Measurements from ENCODE around the gene TLX3.
"Not testable (repeated sequence)": the region's sequence is repeated elsewhere in the genome, so short reads cannot be mapped to it uniquely, and the experiment has no call there.

Gene TLX3

DNA sequence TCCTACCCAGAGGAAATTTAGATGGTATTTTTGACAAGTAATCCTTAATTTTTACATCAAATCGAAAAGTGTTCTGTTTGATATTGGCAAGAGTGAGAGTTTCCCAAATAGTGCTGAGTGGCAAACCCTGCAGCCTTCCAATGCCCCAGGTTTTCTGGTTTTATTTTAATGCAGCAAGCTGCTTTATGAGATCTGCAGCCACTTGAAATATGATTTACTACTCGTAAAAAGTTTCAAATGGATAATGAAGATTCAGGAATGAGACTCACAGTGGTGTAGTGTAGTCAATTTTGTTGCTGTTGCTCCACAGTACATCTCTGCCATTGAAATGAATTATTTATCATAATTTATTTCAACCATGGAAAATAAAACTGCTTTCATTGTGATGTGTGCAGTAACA, 23.6 kb upstream of the TLX3 start:
- H3K4me3 ChIP-seq (ENCODE audit: control insufficient read depth, low read depth, low read length): no peak overlapping the region
- DNase-seq (ENCODE audit: low read depth): no peak
- TF ChIP-seq, protein P1, sequence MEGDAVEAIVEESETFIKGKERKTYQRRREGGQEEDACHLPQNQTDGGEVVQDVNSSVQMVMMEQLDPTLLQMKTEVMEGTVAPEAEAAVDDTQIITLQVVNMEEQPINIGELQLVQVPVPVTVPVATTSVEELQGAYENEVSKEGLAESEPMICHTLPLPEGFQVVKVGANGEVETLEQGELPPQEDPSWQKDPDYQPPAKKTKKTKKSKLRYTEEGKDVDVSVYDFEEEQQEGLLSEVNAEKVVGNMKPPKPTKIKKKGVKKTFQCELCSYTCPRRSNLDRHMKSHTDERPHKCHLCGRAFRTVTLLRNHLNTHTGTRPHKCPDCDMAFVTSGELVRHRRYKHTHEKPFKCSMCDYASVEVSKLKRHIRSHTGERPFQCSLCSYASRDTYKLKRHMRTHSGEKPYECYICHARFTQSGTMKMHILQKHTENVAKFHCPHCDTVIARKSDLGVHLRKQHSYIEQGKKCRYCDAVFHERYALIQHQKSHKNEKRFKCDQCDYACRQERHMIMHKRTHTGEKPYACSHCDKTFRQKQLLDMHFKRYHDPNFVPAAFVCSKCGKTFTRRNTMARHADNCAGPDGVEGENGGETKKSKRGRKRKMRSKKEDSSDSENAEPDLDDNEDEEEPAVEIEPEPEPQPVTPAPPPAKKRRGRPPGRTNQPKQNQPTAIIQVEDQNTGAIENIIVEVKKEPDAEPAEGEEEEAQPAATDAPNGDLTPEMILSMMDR (conservative IDR thresholded peaks at IDR 0.05; ENCODE audit: control insufficient read depth, insufficient read depth, low read depth, low read length): no peak

DNA sequence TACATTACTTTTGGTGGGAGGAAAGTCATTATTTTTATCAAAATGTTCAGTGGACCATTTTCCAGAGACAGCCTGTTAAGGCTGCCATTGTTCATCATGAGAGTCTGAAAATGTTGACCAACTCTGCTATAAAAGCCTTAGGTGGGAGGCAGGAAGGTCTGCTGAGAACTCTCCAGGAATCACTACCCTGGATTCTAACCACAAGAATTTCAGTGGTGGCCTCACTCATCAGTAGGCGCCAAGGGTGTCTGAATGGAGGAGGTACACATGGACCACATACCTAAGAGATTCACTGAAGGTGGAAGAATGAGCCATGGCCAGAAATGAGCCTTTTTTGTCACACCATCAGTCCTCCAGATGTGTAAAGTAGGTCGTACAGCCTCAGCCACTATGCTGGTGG, 21.0 kb upstream of the TLX3 start:
- DNase-seq (ENCODE audit: low read depth): no peak
- TF ChIP-seq, protein P1 (conservative IDR thresholded peaks at IDR 0.05; ENCODE audit: control insufficient read depth, insufficient read depth, low read depth, low read length): no peak

DNA sequence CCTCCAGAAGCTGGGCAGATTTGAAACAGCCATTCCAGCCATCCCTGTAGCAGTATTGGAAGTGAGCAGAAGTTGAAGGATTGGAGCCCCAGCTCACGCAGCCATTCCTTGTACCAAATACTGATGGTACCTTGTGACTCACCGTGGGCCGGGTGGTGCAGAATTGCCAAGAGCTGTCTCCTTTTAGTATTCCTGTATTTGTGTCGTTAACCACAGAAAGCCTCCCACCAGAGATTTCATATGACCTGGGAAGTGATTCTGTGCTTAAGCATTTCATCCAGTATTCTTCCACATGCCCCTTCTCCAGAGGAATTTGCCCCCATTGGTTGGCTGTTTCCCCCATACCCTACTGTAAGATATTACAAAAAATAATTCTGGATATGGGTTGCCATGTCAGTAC, 17.7 kb upstream of the TLX3 start:
- DNase-seq (ENCODE audit: low read depth): no peak
- TF ChIP-seq, protein P1 (conservative IDR thresholded peaks at IDR 0.05; ENCODE audit: control insufficient read depth, insufficient read depth, low read depth, low read length): no peak
- H3K4me3 ChIP-seq (ENCODE audit: control insufficient read depth, low read depth, low read length): no peak overlapping the region

More for the DNA sequence above, 21.0 kb upstream of the TLX3 start:
- H3K4me3 ChIP-seq (ENCODE audit: control insufficient read depth, low read depth, low read length): no peak overlapping the region

GRCh38 chr5:171295299-171295698, 13.7 kb upstream of the TLX3 start:
- no peak for DNase-seq (ENCODE audit: low read depth)
- H3K4me3 ChIP-seq (ENCODE audit: control insufficient read depth, low read depth, low read length): no peak overlapping the region
- TF ChIP-seq, protein P1 (conservative IDR thresholded peaks at IDR 0.05; ENCODE audit: control insufficient read depth, insufficient read depth, low read depth, low read length): no peak

DNA sequence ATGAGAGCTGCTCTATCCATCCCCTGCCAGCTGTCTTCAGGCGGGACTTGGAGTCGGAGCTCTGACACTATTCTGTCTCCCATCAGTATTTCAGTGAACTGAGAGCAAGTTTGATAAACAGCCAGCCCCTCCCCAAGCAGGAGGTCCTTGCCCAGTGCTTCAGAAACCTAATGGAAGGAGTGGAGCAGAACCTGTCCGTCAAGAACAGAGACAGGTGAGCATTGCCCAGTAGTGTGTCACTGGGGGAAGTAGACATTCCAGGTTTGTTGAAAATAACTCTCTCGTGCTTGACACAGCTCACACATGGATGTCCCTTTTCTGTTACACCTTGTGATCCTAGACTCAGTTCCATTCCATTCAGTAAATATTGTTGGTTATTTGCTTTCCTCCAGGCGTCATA, 13.2 kb upstream of the TLX3 start:
- TF ChIP-seq, protein P1 (conservative IDR thresholded peaks at IDR 0.05; ENCODE audit: control insufficient read depth, insufficient read depth, low read depth, low read length): no peak
- no peak overlapping the region for H3K4me3 ChIP-seq (ENCODE audit: control insufficient read depth, low read depth, low read length)

GRCh38 chr5:171297941-171298340, 11.1 kb upstream of the TLX3 start:
- H3K4me3 ChIP-seq (ENCODE audit: control insufficient read depth, low read depth, low read length); DNase-seq (ENCODE audit: low read depth): not testable (repeated sequence)

More for the DNA sequence above, 13.2 kb upstream of the TLX3 start:
- no peak for DNase-seq (ENCODE audit: low read depth)

DNA sequence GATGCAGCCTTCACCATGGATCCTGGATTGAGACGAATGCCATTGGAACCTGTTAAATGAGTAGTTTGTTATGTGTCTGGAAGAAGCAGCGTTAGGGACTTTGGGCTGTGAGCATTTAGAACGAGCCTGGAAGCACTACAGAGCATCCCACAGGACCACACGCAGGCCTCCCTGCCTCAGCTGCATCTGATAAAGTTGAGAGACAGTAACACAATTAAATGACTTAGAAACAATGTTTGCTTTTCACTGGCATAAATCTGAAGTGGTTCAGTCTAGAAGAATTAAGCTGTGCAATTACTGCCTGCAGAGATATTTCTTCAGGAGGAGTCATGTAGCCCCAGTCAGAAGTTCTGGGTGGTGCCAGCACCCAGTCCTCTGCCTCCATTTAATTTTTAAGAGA, 9.8 kb upstream of the TLX3 start:
- TF ChIP-seq, protein P1 (conservative IDR thresholded peaks at IDR 0.05; ENCODE audit: control insufficient read depth, insufficient read depth, low read depth, low read length): no peak
- H3K4me3 ChIP-seq (ENCODE audit: control insufficient read depth, low read depth, low read length): no peak overlapping the region
- DNase-seq (ENCODE audit: low read depth): no peak

All from fibroblast of mammary gland (primary cell).